Heart left ventricle (tissue), 16 donors: Measurements from ENCODE around the gene STARD8. TPM values are rescaled to one million over a fixed set of nuclear protein-coding genes. Genes with fewer than 3 reads are reported as not detected.

Experiments used
- ATAC-seq, 4 donors: fragments of 200-7000 bp; cut with Tn5 transposase; one replicate each; pipeline ENCODE4 v1.9.1; 2020 to 2022; ENCODE audit warnings: moderate library complexity in 4 of 4, mild to moderate bottlenecking in 3 of 4, moderate number of reproducible peaks in 1 of 4
- DNase-seq, 5 donors: peaks; one replicate each; pipeline ENCODE4 v3.0.0-alpha.2; 2020
- H3K27ac ChIP-seq, 12 donors: fragments of 200-600 bp; sonication (generic) in 4 of 12; one replicate each; pipeline versions ENCODE4 v1.5.0 to v1.8.0; 2016 to 2022; ENCODE audit warnings: mild to moderate bottlenecking in 2 of 12
- H3K27me3 ChIP-seq, 9 donors: fragments of 200-600 bp; sonication (generic) in 2 of 9; one replicate each; pipeline versions ENCODE4 v1.5.1 to v1.8.0; 2016 to 2022; ENCODE audit warnings: mild to moderate bottlenecking in 3 of 9
- H3K36me3 ChIP-seq, 9 donors: fragments of 200-600 bp; sonication (generic) in 2 of 9; one replicate each; pipeline versions ENCODE4 v1.5.0 to v1.8.0; 2018 to 2022; ENCODE audit warnings: mild to moderate bottlenecking in 2 of 9
- H3K4me1 ChIP-seq, 12 donors: fragments of 200-600 bp; sonication (generic) in 4 of 12; one replicate each; pipeline versions ENCODE4 v1.5.0 to v1.8.0; 2016 to 2022; ENCODE audit warnings: mild to moderate bottlenecking in 3 of 12
- H3K4me3 ChIP-seq, 12 donors: fragments of 200-600 bp; sonication (generic) in 4 of 12; one replicate each; pipeline versions ENCODE4 v1.5.0 to v1.8.0; 2017 to 2022; ENCODE audit warnings: mild to moderate bottlenecking in 9 of 12, moderate library complexity in 4 of 12
- H3K9me3 ChIP-seq, 12 donors: fragments of 200-600 bp; sonication (generic) in 4 of 12; one replicate each; pipeline versions ENCODE4 v1.5.0 to v1.8.0; 2016 to 2022; ENCODE audit warnings: mild to moderate bottlenecking in 1 of 12
- CTCF ChIP-seq, 12 donors: fragments of 200-600 bp; sonication (generic) in 4 of 12; IDR thresholded peaks; one replicate each; pipeline versions ENCODE4 v1.5.0 to v1.8.0; 2018 to 2022; ENCODE audit warnings: antibody characterized with exemption in 12 of 12, mild to moderate bottlenecking in 5 of 12
- POLR2A ChIP-seq, 2 donors: fragments of 450-650 bp; IDR thresholded peaks; one replicate each; pipeline ENCODE4 v1.6.1; 2017; ENCODE audit warnings: antibody characterized with exemption in 2 of 2, mild to moderate bottlenecking in 2 of 2, moderate library complexity in 2 of 2
- WGBS, 4 donors: extraction: QIAGEN DNeasy Blood & Tissue Kit in 2 of 4; methylation state at CpG; one replicate each; pipeline versions ENCODE4 v1.1.5 to v1.1.7; 2013 to 2018; 5-methylcytosine and 5-hydroxymethylcytosine counted together
- intact Hi-C, 10 donors: fragments of 100-400 bp; cut with DNase I; formaldehyde crosslinking; loops; one replicate each; pipeline versions ENCODE4 v1.11.1 to v1.14.2; 2022
- polyA plus RNA-seq, 2 donors: library from polyadenylated mRNA; stranded (reverse); fragments of 200-250 nt; gene quantifications; one replicate each; pipeline ENCODE4 v1.2.3, GENCODE V29; 2013
- total RNA-seq, 9 donors: library from RNA; depleted of rRNA in 2 of 9; stranded (reverse); fragments of >200 nt in 2 of 9; fragmentation: NEBNext Ultra II Directional in 3 of 9; extraction: Animal tissue kit (Norgen Biotek cat#: 25700) in 3 of 9; gene quantifications; one replicate each; pipeline versions ENCODE4 v1.1.0 to v1.2.4, GENCODE V29; 2016 to 2023
- donor health status: ischemic (EF 13 %, LVEDD 7.1; RV severe dilation, severe dysfunction).
- donor health status: healthy with polysubstance abuse.
- donor health status: DM: no; HTN: yes; CAD: no.
- donor health status: DM: no; HTN: no; CAD: no.
- donor health status: ischemic (EF 25% LVEDD 6.9; RV normal size, moderate dysfunction).
- donor health status: ischemic (EF 25% LVEDD 5.7; RV mildly dilated, moderate dysfunction).
- donor health status: healthy.
- donor health status: DM: yes; HTN: yes; CAD: no.
- donor health status: ischemic (EF 35%, LVEDD 5.7; RV mildly dilated, moderate dysfunction).
- donor health status: nonischemic (EF 11% LVEDD 7.7; RV severe dilation, severe dysfunction).
- donor health status: DM: yes; HTN: yes; CAD: no.
- donor health status: PGD.
- donor health status: ischemic (EF 29% LVEDD 5.4; RV normal size, mild dysfunction).
- donor health status: nonischemic (EF 23%, LVEDD 6.1; RV moderate dilation, normal function).

The STARD8 gene
- total and polyA plus RNA-seq, 11 donors = 4.2 to 17.5 (median 7.1) TPM

GRCh38 chrX:68677998-68678397, 30.5 kb downstream of the STARD8 start:
- intact Hi-C loops = no loop called here
- no peak for DNase-seq
- no peak overlapping the region for H3K4me3 ChIP-seq
- peaks cover 0 to 8% (median 0%) of the 10 kb centered on the region in 9 donors for H3K27me3 ChIP-seq
- ATAC-seq = no peak
- peak overlapping the region in 1 of 12 donors; percentile 42 for H3K27ac ChIP-seq
- no peaks in the 10 kb centered on the region for H3K36me3 ChIP-seq
- TF ChIP-seq POLR2A (IDR thresholded peaks at IDR 0.05) = no peak
- no peak for TF ChIP-seq CTCF (IDR thresholded peaks at IDR 0.05)
- no peaks in the 10 kb centered on the region for H3K9me3 ChIP-seq
- 58 to 78% (median 74%) methylated on average over 4 of the region's 4 CpGs for WGBS, 4 donors
- peaks cover 0 to 31% (median 14%) of the 10 kb centered on the region in 12 donors for H3K4me1 ChIP-seq

- intact Hi-C loops = no loop called here
- 33 to 54% (median 45%) methylated on average over 2 of the region's 2 CpGs for WGBS, 4 donors
- no peaks in the 10 kb centered on the region for H3K36me3 ChIP-seq
- no peak for TF ChIP-seq POLR2A (IDR thresholded peaks at IDR 0.05)
- TF ChIP-seq CTCF (IDR thresholded peaks at IDR 0.05) = no peak
- peaks cover 0 to 57% (median 23%) of the 10 kb centered on the region in 12 donors for H3K4me1 ChIP-seq
- H3K27ac ChIP-seq = peak overlapping the region in 4 of 12 donors; percentile 3 to 30 (median 14)
- H3K4me3 ChIP-seq = no peak overlapping the region
- H3K9me3 ChIP-seq = no peaks in the 10 kb centered on the region
- peak; percentile 11 to 43 (median 30) for ATAC-seq
- H3K27me3 ChIP-seq = peaks cover 0 to 14% (median 0%) of the 10 kb centered on the region in 9 donors
- DNase-seq = peak in 3 of 5 donors; percentile 32 to 36 (median 33)
These were observed 34.0 kb downstream of the STARD8 start for GRCh38 chrX:68681443-68681941.

GRCh38 chrX:68682790-68683189, 35.3 kb downstream of the STARD8 start:
- H3K4me3 ChIP-seq = no peak overlapping the region
- ATAC-seq (no peak), DNase-seq (no peak)
- H3K36me3 ChIP-seq = no peaks in the 10 kb centered on the region
- intact Hi-C loops = no loop called here
- H3K27ac ChIP-seq = peak overlapping the region in 1 of 12 donors; percentile 87
- peaks cover 0 to 15% (median 0%) of the 10 kb centered on the region in 9 donors for H3K27me3 ChIP-seq
- TF ChIP-seq CTCF (IDR thresholded peaks at IDR 0.05) (no peak), POLR2A (IDR thresholded peaks at IDR 0.05) (no peak)
- no peaks in the 10 kb centered on the region for H3K9me3 ChIP-seq
- 65 to 80% (median 73%) methylated on average over 3 of the region's 3 CpGs for WGBS, 4 donors
- peaks cover 0 to 68% (median 25%) of the 10 kb centered on the region in 12 donors for H3K4me1 ChIP-seq

GRCh38 chrX:68683580-68683979, 36.1 kb downstream of the STARD8 start:
- Histone ChIP-seq H3K4me1 (peaks cover 0 to 68% (median 25%) of the 10 kb centered on the region in 12 donors), H3K4me3 (no peak overlapping the region), H3K27ac (peak overlapping the region in 11 of 12 donors; percentile 3 to 90 (median 68)), H3K9me3 (no peaks in the 10 kb centered on the region), H3K36me3 (no peaks in the 10 kb centered on the region), H3K27me3 (peaks cover 0 to 15% (median 0%) of the 10 kb centered on the region in 9 donors)
- intact Hi-C loops = no loop called here
- TF ChIP-seq CTCF (IDR thresholded peaks at IDR 0.05) = no peak
- no peak for TF ChIP-seq POLR2A (IDR thresholded peaks at IDR 0.05)
- ATAC-seq (no peak), DNase-seq (no peak)
- 72 to 97% (median 77%) methylated on average over 2 of the region's 2 CpGs for WGBS, 4 donors
